Measurements from ENCODE around the gene METTL16. TPM values are rescaled to one million over a fixed set of nuclear protein-coding genes. Genes with fewer than 3 reads are reported as not detected.

METTL16 gene
- total and polyA plus RNA-seq, 2 of the 4 experiments (the other 2 are of a cell fraction): 11.8 to 15.4 TPM

GRCh38 chr17:2478458-2478857, 33.2 kb downstream of the METTL16 start:
- H3K18ac ChIP-seq (ENCODE audit: low read depth, low read length): no peak overlapping the region
- H3K9me1 ChIP-seq (ENCODE audit: insufficient read depth, low read length): peaks cover 12% of the 10 kb centered on the region; the same call in 1 of the 2 replicates
- no peaks in the 10 kb centered on the region for H3K27me3 ChIP-seq (ENCODE audit: control insufficient read depth, insufficient read depth, low read length)
- no peak overlapping the region for H4K8ac ChIP-seq (ENCODE audit: low read depth in 2 of 2, low read length in 2 of 2)
- ChIA-PET CTCF (no interaction called here), POLR2A (ENCODE audit: unreplicated experiment) (no interaction called here)
- in situ Hi-C loops (cut with MboI; ENCODE audit: low sequenced_read_pairs) (no loop called here), dilution Hi-C loops (cut with HindIII; ENCODE audit: low sequenced_read_pairs, unreplicated experiment) (no loop called here), intact Hi-C loops (cut with micrococcal nuclease) (no loop called here)
- H3K4me3 ChIP-seq (ENCODE audit: insufficient read depth, low read depth, low read length): no peak overlapping the region
- H3K36me3 ChIP-seq (ENCODE audit: control insufficient read depth, insufficient read depth, low read length): peaks cover 8% of the 10 kb centered on the region
- no peak overlapping the region for H3K56ac ChIP-seq (ENCODE audit: extremely low read depth, insufficient read depth, low read length)
- H2AK9ac ChIP-seq (replicated peaks; ENCODE audit: low read depth, low read length, poor library complexity): no peak overlapping the region
- no peak overlapping the region for H4K91ac ChIP-seq (ENCODE audit: insufficient read depth, low read depth, low read length)
- no peak overlapping the region for H2AK5ac ChIP-seq (ENCODE audit: low read depth, low read length)
- no peak overlapping the region for H2AFZ ChIP-seq (replicated peaks; ENCODE audit: low read length, poor library complexity)
- H3K27ac ChIP-seq (ENCODE audit: insufficient read depth, low read length): no peak overlapping the region
- peaks cover 17 to 38% of the 10 kb centered on the region in 2 experiments; a peak in 3 of 4 replicates for H3K79me1 ChIP-seq (ENCODE audit: low read depth in 1 of 2, low read length in 2 of 2)
- no peak overlapping the region for H3K4ac ChIP-seq (ENCODE audit: low read depth, low read length)
- no peak overlapping the region for H2BK20ac ChIP-seq (ENCODE audit: low read depth, low read length)
- no peaks in the 10 kb centered on the region for H3K4me1 ChIP-seq (ENCODE audit: control insufficient read depth, insufficient read depth, low read length)
- DNase-seq: no peak
- no peak overlapping the region for H2BK15ac ChIP-seq (ENCODE audit: low read depth, low read length)
- no peak overlapping the region for H4K5ac ChIP-seq (ENCODE audit: low read depth, low read length)
- H3K9ac ChIP-seq (ENCODE audit: low read depth, low read length): no peak overlapping the region
- H3K23ac ChIP-seq (ENCODE audit: low read depth, low read length): no peak overlapping the region
- no peaks in the 10 kb centered on the region for H3K9me3 ChIP-seq (ENCODE audit: control insufficient read depth, insufficient read depth, low read length)
- no peak overlapping the region for H3K14ac ChIP-seq (replicated peaks; ENCODE audit: low read depth, low read length)
- BruUV-seq (replicated peaks): no TSS peak
- TF ChIP-seq FOS (IDR thresholded peaks at IDR 0.05; ENCODE audit: low read depth, low read length) (no peak), RAD21 (IDR thresholded peaks at IDR 0.05; ENCODE audit: low read length) (no peak), MAFK (IDR thresholded peaks at IDR 0.05; ENCODE audit: low read depth, low read length) (no peak), RCOR1 (IDR thresholded peaks at IDR 0.05; ENCODE audit: insufficient replicate concordance, low read length) (no peak), MAZ (IDR thresholded peaks at IDR 0.05; ENCODE audit: borderline replicate concordance, low read depth, low read length) (no peak), MXI1 (IDR thresholded peaks at IDR 0.05; ENCODE audit: borderline replicate concordance, low read depth, low read length) (no peak), RFX5 (IDR thresholded peaks at IDR 0.05; ENCODE audit: low read depth, low read length) (no peak), USF2 (IDR thresholded peaks at IDR 0.05; ENCODE audit: low read depth, low read length) (no peak), CEBPB (IDR thresholded peaks at IDR 0.05; ENCODE audit: low read depth, low read length) (no peak), POLR2A (IDR thresholded peaks at IDR 0.05; ENCODE audit: low read depth, low read length) (no peak), SMC3 (IDR thresholded peaks at IDR 0.05; ENCODE audit: low read depth, low read length) (no peak), ELK1 (IDR thresholded peaks at IDR 0.05; ENCODE audit: borderline replicate concordance, low read depth, low read length) (no peak), CTCF (conservative IDR thresholded peaks at IDR 0.05; ENCODE audit: low read depth, low read length) (no peak), CHD1 (IDR thresholded peaks at IDR 0.05; ENCODE audit: low read depth, low read length) (no peak), NFE2L2 (IDR thresholded peaks at IDR 0.05; ENCODE audit: low read depth, low read length) (no peak)
- H3K4me2 ChIP-seq (ENCODE audit: low read depth, low read length): no peak overlapping the region
- 86% methylated on average over 1 of the region's 3 CpGs; no CpG with 5 or more reads in 1 of the 2 experiments for WGBS, 2 experiments (ENCODE audit: extremely low coverage in 2 of 2, insufficient read length in 1 of 2)
- peaks cover 3% of the 10 kb centered on the region for H4K20me1 ChIP-seq (ENCODE audit: insufficient read depth, low read length)
- no peak overlapping the region for H2BK120ac ChIP-seq (ENCODE audit: low read depth, low read length)
- H2BK5ac ChIP-seq (ENCODE audit: low read depth, low read length, poor library complexity, severe bottlenecking): no peak overlapping the region
- no peak for ATAC-seq (ENCODE audit: low read depth)
